Activated CD8-positive, alpha-beta memory T cell treated with anti-CD3 and anti-CD28 coated beads, Interleukin-2, amount 10 ng/mL, durations not matched to agents 7 days and 5 days (primary cell): Measurements from ENCODE around the gene HEY2. TPM values are rescaled to one million over a fixed set of nuclear protein-coding genes. Genes with fewer than 3 reads are reported as not detected.
A peak's percentile ranks its signal among the peaks of the same experiment; 100 is the strongest.

Source experiments
- ATAC-seq: fragments of 150-1000 bp; cut with Tn5 transposase; one replicate; pipeline ENCODE4 v1.10.0; 2021; ENCODE audit warnings: moderate library complexity
- CTCF ChIA-PET: fragments of 350-600 bp; sonication (Branson Sonifier 250); formaldehyde crosslinking; loops from one replicate; lab custom pipeline; 2021; ENCODE audit warnings: antibody characterized with exemption; lab: Charles Lee
- DNase-seq: peaks from one replicate; pipeline ENCODE4 v3.0.0-alpha.2; 2020
- H3K27ac Mint-ChIP-seq: one replicate; pipeline ENCODE4 v1.8.0; 2021; ENCODE audit warnings: mild to moderate bottlenecking, mixed read lengths
- H3K27me3 Mint-ChIP-seq: one replicate; pipeline ENCODE4 v1.8.0; 2021; ENCODE audit warnings: mixed read lengths
- H3K36me3 Mint-ChIP-seq: one replicate; pipeline ENCODE4 v1.8.0; 2021; ENCODE audit warnings: mild to moderate bottlenecking, mixed read lengths
- H3K4me1 Mint-ChIP-seq: one replicate; pipeline ENCODE4 v1.8.0; 2021; ENCODE audit warnings: mixed read lengths
- H3K4me3 Mint-ChIP-seq: one replicate; pipeline ENCODE4 v1.8.0; 2021; ENCODE audit warnings: mild to moderate bottlenecking, moderate library complexity, mixed read lengths
- H3K9me3 Mint-ChIP-seq: one replicate; pipeline ENCODE4 v1.8.0; 2022; ENCODE audit warnings: low read depth, mixed read lengths
- total RNA-seq, 2 experiments: library from RNA; stranded (reverse); gene quantifications; one replicate each; pipeline ENCODE4 v1.2.3, GENCODE V29; 2021

HEY2 gene
- total RNA-seq, 2 experiments from 2014 or later = not detected

DNA sequence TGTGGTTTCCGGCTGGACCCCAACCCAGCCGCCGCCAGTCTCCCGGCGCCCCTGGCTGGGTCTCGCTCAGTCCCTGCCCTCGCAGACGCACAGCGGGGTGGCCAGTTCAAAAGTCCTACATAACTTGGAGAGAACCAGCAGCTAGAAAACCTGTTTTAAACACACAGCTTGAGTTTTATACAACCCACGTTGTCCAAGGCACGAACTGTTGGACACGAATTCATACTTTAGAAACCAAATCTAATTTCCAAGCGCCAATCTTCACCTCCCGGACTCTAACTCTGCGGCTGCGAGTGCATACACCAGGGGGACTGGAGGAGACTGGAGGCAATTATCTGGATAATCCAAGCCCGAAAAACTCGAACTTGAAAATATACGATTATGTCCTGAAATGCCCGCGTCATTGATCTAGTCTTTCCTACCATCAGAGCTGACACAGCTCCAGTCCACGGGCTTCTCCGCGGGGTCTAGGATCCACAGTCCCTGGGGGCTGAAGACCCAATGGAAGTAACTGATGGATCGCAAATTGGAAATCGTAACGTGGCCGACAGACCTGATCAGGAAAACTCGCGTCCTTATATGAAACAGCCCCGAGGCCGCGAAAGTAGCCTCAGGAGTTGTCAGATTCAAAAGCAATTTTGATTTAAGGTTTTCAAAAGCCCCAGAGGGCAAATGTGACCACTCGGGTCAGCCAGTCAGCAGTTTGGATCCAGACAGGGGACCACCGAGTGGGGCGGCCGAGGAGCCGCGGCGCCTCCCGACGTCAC is 843 bp upstream of the HEY2 start:
- Mint-ChIP-seq H3K9me3 (no peaks in the 10 kb centered on the region), H3K36me3 (peaks cover 4% of the 10 kb centered on the region), H3K27ac (no peak overlapping the region), H3K4me1 (peaks cover 40% of the 10 kb centered on the region), H3K27me3 (peaks cover 81% of the 10 kb centered on the region), H3K4me3 (peak overlapping the region; percentile 78)
- peak; percentile 1 for ATAC-seq
- DNase-seq = no peak
- CTCF ChIA-PET = interaction anchor here (0.9 to 1.5 kb wide), 3 partner anchors 208 to 447 kb away, joined by 3 to 4 read pairs (median 3); no protein-coding TSS in a partner anchor

DNA sequence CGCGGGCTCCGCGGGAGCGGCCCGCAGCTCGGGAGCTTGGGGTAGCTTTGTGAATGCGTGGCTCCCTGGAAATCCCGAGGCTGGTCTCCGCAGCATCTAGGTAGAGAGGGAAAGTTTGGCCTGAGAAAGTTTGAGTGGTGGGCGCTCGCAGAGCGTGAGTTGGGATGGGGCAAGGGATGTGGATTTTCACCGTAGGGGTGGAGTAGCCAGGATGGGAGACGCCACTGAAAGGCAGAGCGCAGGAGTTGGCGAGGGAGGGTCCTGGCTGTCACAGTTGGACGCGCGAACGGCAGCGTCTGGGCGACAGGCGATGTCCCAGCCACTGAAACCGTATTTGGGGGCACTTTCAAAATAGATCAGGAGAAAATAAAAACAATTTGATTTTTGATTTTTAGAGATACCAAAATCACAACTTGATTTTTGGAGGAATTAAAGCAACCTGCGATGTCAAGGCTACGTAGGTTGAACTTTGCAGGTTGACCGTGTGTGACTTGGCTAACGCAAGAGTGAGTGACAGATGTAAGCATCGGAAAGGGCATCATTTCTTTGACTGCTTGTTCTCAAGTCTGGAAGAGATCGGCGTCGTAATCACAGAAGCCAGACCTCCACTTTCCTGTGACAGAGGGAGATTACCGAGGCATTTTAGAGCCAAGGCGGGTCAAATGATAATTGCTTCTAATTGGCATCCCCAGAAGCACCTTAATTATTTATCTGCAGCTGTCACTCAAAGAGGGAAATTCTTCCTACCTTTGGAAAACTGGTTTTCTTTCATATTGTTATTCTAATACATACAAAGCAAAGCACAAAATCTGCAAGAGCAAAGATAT is 646 bp downstream of the HEY2 start:
- ATAC-seq (no peak), DNase-seq (no peak)
- H3K27me3 Mint-ChIP-seq = peaks cover 85% of the 10 kb centered on the region
- H3K4me1 Mint-ChIP-seq = peaks cover 37% of the 10 kb centered on the region
- no peaks in the 10 kb centered on the region for H3K9me3 Mint-ChIP-seq
- CTCF ChIA-PET = interaction anchor here (12.4 kb wide), 1 partner anchor 437 kb away, joined by 130 read pairs; no protein-coding TSS in a partner anchor
- peak overlapping the region; percentile 76 for H3K4me3 Mint-ChIP-seq
- peaks cover 4% of the 10 kb centered on the region for H3K36me3 Mint-ChIP-seq
- no peak overlapping the region for H3K27ac Mint-ChIP-seq

DNA sequence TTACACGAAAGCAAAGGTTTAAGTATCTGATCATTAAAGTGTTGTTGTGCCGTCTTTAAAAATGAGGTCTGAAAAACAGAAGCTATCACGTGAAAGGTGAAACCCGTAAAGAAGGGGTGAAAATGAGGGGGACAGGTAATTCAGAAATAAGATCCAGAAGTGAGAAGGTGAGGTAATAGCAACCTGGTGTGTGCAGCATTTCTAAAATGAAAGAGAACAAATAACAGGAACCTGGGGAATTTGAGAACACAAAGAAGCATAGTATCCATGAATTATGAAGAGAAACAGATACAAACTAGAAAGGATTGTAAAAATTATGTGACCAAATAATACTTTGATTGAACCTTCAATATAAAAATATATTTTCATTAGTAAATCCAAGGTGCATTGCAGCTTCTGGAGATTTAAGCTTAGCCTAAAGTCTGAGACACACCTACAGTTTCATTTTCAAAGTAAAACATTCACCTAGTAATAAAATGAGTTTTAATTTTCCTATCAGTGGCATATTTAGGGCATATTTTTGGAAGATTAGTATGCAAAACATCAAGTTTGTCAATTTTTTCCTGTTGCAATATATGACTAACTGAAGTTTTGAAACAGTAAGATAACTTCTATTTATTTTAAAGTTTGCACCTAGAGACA is 1.4 kb downstream of the HEY2 start:
- peaks cover 37% of the 10 kb centered on the region for H3K4me1 Mint-ChIP-seq
- H3K36me3 Mint-ChIP-seq = peaks cover 4% of the 10 kb centered on the region
- no peak overlapping the region for H3K27ac Mint-ChIP-seq
- ATAC-seq = no peak
- peak overlapping the region; percentile 36 for H3K4me3 Mint-ChIP-seq
- CTCF ChIA-PET = interaction anchor here (1.3 to 12.4 kb wide), 3 partner anchors 10 to 438 kb away, joined by 3 to 130 read pairs (median 4); partner anchors contain the start of gene HINT3
- peaks cover 85% of the 10 kb centered on the region for H3K27me3 Mint-ChIP-seq
- H3K9me3 Mint-ChIP-seq = no peaks in the 10 kb centered on the region
- DNase-seq = no peak

- Mint-ChIP-seq H3K4me3 (no peak overlapping the region), H3K27ac (no peak overlapping the region), H3K4me1 (peaks cover 33% of the 10 kb centered on the region), H3K36me3 (peaks cover 4% of the 10 kb centered on the region), H3K27me3 (peaks cover 82% of the 10 kb centered on the region), H3K9me3 (no peaks in the 10 kb centered on the region)
- CTCF ChIA-PET = interaction anchor here (1.1 to 12.4 kb wide), 4 partner anchors 10 to 438 kb away, joined by 3 to 130 read pairs (median 4); partner anchors contain the start of gene HINT3
- ATAC-seq (no peak), DNase-seq (no peak)
These were observed 2.0 kb downstream of the HEY2 start for GRCh38 chr6:125751334-125751916.

GRCh38 chr6:125752773-125753172 is 3.3 kb downstream of the HEY2 start:
- no peaks in the 10 kb centered on the region for H3K9me3 Mint-ChIP-seq
- no peak for DNase-seq
- peaks cover 73% of the 10 kb centered on the region for H3K27me3 Mint-ChIP-seq

GRCh38 chr6:125753218-125753936 is 3.9 kb downstream of the HEY2 start:
- Mint-ChIP-seq H3K9me3 (no peaks in the 10 kb centered on the region), H3K36me3 (no peaks in the 10 kb centered on the region), H3K4me1 (peaks cover 21% of the 10 kb centered on the region), H3K27ac (no peak overlapping the region), H3K27me3 (peaks cover 67% of the 10 kb centered on the region), H3K4me3 (no peak overlapping the region)
- no peak for DNase-seq
- CTCF ChIA-PET = interaction anchor here (0.8 to 12.4 kb wide), 11 partner anchors 9 to 587 kb away, joined by 3 to 130 read pairs (median 5); partner anchors contain the start of genes HDDC2 and NCOA7
- no peak for ATAC-seq

More at GRCh38 chr6:125752773-125753172, 3.3 kb downstream of the HEY2 start:
- CTCF ChIA-PET = interaction anchor here (0.6 to 12.4 kb wide), 9 partner anchors 8 to 587 kb away, joined by 3 to 130 read pairs (median 4); partner anchors contain the start of gene HDDC2
- Mint-ChIP-seq H3K4me1 (peaks cover 26% of the 10 kb centered on the region), H3K27ac (no peak overlapping the region), H3K4me3 (no peak overlapping the region), H3K36me3 (no peaks in the 10 kb centered on the region)
- no peak for ATAC-seq

DNA sequence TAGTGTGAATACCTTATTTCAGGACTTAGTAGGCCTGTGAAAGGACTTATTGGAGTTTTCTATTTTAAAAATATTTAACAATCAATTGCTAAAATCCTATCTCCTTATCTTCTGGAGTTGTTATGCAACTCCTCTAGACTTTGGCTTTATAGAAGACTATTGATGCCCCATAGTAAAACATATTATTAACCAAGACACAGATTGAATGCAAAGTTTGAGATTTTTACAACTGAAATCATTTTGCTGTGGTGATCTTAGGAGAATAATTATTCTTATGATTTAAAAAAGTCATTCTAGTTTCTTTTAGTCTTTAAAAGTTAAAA is 4.5 kb downstream of the HEY2 start:
- no peaks in the 10 kb centered on the region for H3K9me3 Mint-ChIP-seq
- CTCF ChIA-PET = interaction anchor here (0.8 to 12.4 kb wide), 11 partner anchors 9 to 588 kb away, joined by 3 to 130 read pairs (median 5); partner anchors contain the start of genes HDDC2 and NCOA7
- no peaks in the 10 kb centered on the region for H3K36me3 Mint-ChIP-seq
- H3K4me3 Mint-ChIP-seq = no peak overlapping the region
- no peak for DNase-seq
- peaks cover 63% of the 10 kb centered on the region for H3K27me3 Mint-ChIP-seq
- H3K4me1 Mint-ChIP-seq = peaks cover 17% of the 10 kb centered on the region
- ATAC-seq = no peak
- H3K27ac Mint-ChIP-seq = no peak overlapping the region

- ATAC-seq (no peak), DNase-seq (no peak)
- Mint-ChIP-seq H3K36me3 (no peaks in the 10 kb centered on the region), H3K27me3 (peaks cover 69% of the 10 kb centered on the region), H3K4me1 (peaks cover 17% of the 10 kb centered on the region), H3K27ac (no peak overlapping the region), H3K4me3 (no peak overlapping the region), H3K9me3 (no peaks in the 10 kb centered on the region)
- CTCF ChIA-PET = interaction anchor here (0.6 to 12.4 kb wide), 5 partner anchors 8 to 601 kb away, joined by 3 to 130 read pairs (median 3); partner anchors contain the start of gene TPD52L1
These were observed 5.1 kb downstream of the HEY2 start for GRCh38 chr6:125754566-125754965.

DNA sequence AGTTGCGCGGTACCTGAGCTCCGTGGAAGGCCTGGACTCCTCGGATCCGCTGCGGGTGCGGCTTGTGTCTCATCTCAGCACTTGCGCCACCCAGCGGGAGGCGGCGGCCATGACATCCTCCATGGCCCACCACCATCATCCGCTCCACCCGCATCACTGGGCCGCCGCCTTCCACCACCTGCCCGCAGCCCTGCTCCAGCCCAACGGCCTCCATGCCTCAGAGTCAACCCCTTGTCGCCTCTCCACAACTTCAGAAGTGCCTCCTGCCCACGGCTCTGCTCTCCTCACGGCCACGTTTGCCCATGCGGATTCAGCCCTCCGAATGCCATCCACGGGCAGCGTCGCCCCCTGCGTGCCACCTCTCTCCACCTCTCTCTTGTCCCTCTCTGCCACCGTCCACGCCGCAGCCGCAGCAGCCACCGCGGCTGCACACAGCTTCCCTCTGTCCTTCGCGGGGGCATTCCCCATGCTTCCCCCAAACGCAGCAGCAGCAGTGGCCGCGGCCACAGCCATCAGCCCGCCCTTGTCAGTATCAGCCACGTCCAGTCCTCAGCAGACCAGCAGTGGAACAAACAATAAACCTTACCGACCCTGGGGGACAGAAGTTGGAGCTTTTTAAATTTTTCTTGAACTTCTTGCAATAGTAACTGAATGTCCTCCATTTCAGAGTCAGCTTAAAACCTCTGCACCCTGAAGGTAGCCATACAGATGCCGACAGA is 9.9 kb downstream of the HEY2 start:
- Mint-ChIP-seq H3K4me3 (no peak overlapping the region), H3K9me3 (no peaks in the 10 kb centered on the region), H3K36me3 (no peaks in the 10 kb centered on the region), H3K27ac (no peak overlapping the region), H3K4me1 (no peaks in the 10 kb centered on the region), H3K27me3 (peaks cover 53% of the 10 kb centered on the region)
- CTCF ChIA-PET = interaction anchor here (1.2 to 12.4 kb wide), 2 partner anchors 8 to 446 kb away, joined by 3 to 130 read pairs; no protein-coding TSS in a partner anchor
- no peak for ATAC-seq
- DNase-seq = no peak

- ATAC-seq (no peak), DNase-seq (no peak)
- no peak overlapping the region for H3K4me3 Mint-ChIP-seq
- H3K27ac Mint-ChIP-seq = no peak overlapping the region
- peaks cover 51% of the 10 kb centered on the region for H3K27me3 Mint-ChIP-seq
- no peaks in the 10 kb centered on the region for H3K4me1 Mint-ChIP-seq
- CTCF ChIA-PET = interaction anchor here (0.6 to 12.4 kb wide), 2 partner anchors 447 to 526 kb away, joined by 3 to 130 read pairs; no protein-coding TSS in a partner anchor
- no peaks in the 10 kb centered on the region for H3K9me3 Mint-ChIP-seq
- no peaks in the 10 kb centered on the region for H3K36me3 Mint-ChIP-seq
These were observed 10.6 kb downstream of the HEY2 start for GRCh38 chr6:125759959-125760457.

DNA sequence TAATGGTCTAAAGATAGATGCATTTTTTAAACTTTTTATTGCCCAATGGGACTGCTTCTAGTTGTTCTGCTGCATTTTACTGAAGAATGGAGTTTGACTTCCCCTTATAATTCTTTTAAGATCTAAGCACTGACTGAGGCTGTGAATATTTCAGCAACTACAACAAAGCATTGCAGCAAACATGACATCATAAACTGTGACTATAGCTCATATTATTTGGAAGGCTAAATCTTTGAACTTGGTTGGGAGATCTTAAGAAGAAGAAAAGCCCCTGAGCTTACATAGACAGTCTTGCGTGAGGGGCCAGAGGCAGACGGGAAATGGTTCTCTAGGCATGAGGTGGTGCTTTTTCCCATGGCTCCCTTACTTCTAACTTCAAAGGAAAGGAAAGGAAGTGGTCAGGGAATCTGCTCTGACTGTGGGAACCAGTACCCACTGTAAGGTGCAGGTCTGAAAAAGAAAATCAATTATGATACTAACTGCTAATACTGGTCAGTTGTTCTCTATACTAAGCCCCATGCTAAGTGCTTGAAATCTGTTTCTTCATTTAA is 14.8 kb downstream of the HEY2 start:
- Mint-ChIP-seq H3K4me1 (no peaks in the 10 kb centered on the region), H3K27me3 (peaks cover 53% of the 10 kb centered on the region), H3K27ac (no peak overlapping the region)

More for the DNA sequence above, 14.8 kb downstream of the HEY2 start:
- DNase-seq = no peak
- Mint-ChIP-seq H3K4me3 (no peak overlapping the region), H3K9me3 (no peaks in the 10 kb centered on the region), H3K36me3 (no peaks in the 10 kb centered on the region)
- ATAC-seq = no peak
- CTCF ChIA-PET = interaction anchor here (1.3 to 2.7 kb wide), 4 partner anchors 12 to 454 kb away, joined by 3 to 12 read pairs (median 4); no protein-coding TSS in a partner anchor
